ENCODE data around the gene CCDC137. TPM values are rescaled to one million over a fixed set of nuclear protein-coding genes. Genes with fewer than 3 reads are reported as not detected.

The CCDC137 gene
- total and polyA plus RNA-seq, 2 of the 13 experiments (the other 11 are each of a cell fraction or from before 2014, with no cell fraction given): 14.6 to 39.1 TPM

GRCh38 chr17:81666342-81667191, at the start of gene CCDC137, which contains the start of gene OXLD1 (continued):
- TF ChIP-seq REPIN1 (CRISPR knock-in tag; IDR thresholded peaks at IDR 0.05; ENCODE audit: borderline replicate concordance, low read depth): peak; percentile 70
- no peak; the same call in 1 of the 2 replicates for TF ChIP-seq ZBTB34 (CRISPR knock-in tag; IDR thresholded peaks at IDR 0.05)
- TF ChIP-seq TEAD2 (CRISPR knock-in tag; IDR thresholded peaks at IDR 0.05): no peak
- TF ChIP-seq, protein P1, sequence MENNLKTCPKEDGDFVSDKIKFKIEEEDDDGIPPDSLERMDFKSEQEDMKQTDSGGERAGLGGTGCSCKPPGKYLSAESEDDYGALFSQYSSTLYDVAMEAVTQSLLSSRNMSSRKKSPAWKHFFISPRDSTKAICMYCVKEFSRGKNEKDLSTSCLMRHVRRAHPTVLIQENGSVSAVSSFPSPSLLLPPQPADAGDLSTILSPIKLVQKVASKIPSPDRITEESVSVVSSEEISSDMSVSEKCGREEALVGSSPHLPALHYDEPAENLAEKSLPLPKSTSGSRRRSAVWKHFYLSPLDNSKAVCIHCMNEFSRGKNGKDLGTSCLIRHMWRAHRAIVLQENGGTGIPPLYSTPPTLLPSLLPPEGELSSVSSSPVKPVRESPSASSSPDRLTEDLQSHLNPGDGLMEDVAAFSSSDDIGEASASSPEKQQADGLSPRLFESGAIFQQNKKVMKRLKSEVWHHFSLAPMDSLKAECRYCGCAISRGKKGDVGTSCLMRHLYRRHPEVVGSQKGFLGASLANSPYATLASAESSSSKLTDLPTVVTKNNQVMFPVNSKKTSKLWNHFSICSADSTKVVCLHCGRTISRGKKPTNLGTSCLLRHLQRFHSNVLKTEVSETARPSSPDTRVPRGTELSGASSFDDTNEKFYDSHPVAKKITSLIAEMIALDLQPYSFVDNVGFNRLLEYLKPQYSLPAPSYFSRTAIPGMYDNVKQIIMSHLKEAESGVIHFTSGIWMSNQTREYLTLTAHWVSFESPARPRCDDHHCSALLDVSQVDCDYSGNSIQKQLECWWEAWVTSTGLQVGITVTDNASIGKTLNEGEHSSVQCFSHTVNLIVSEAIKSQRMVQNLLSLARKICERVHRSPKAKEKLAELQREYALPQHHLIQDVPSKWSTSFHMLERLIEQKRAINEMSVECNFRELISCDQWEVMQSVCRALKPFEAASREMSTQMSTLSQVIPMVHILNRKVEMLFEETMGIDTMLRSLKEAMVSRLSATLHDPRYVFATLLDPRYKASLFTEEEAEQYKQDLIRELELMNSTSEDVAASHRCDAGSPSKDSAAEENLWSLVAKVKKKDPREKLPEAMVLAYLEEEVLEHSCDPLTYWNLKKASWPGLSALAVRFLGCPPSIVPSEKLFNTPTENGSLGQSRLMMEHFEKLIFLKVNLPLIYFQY (CRISPR knock-in tag; IDR thresholded peaks at IDR 0.05; ENCODE audit: borderline replicate concordance): peak; percentile 66; the same call in 1 of the 2 replicates
- 0 out of 2 replicates have a peak, but pooled peaks have one; percentile 26 for TF ChIP-seq ZNF124 (CRISPR knock-in tag; IDR thresholded peaks at IDR 0.05)
- TF ChIP-seq ZNF691 (CRISPR knock-in tag; IDR thresholded peaks at IDR 0.05; ENCODE audit: borderline replicate concordance, low read depth): peak; percentile 15
- TF ChIP-seq RBFOX2 (IDR thresholded peaks at IDR 0.05; ENCODE audit: low read depth, low read length): peak; percentile 99
- TF ChIP-seq ZNF136 (CRISPR knock-in tag; IDR thresholded peaks at IDR 0.05; ENCODE audit: low read depth): peak; percentile 45; the same call in 1 of the 2 replicates
- TF ChIP-seq, protein P2, sequence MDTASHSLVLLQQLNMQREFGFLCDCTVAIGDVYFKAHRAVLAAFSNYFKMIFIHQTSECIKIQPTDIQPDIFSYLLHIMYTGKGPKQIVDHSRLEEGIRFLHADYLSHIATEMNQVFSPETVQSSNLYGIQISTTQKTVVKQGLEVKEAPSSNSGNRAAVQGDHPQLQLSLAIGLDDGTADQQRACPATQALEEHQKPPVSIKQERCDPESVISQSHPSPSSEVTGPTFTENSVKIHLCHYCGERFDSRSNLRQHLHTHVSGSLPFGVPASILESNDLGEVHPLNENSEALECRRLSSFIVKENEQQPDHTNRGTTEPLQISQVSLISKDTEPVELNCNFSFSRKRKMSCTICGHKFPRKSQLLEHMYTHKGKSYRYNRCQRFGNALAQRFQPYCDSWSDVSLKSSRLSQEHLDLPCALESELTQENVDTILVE (CRISPR knock-in tag; IDR thresholded peaks at IDR 0.05): no peak; the same call in none of the 2 replicates
- TF ChIP-seq HMG20A (CRISPR knock-in tag; IDR thresholded peaks at IDR 0.05; ENCODE audit: borderline replicate concordance): no peak
- no peak for TF ChIP-seq ATAD3A (CRISPR knock-in tag; IDR thresholded peaks at IDR 0.05)
- no peak for TF ChIP-seq IRX3 (CRISPR knock-in tag; IDR thresholded peaks at IDR 0.05; ENCODE audit: borderline replicate concordance, low read depth)
- no peak for TF ChIP-seq NFRKB (IDR thresholded peaks at IDR 0.05)
- TF ChIP-seq GPN1 (CRISPR knock-in tag; IDR thresholded peaks at IDR 0.05; ENCODE audit: borderline replicate concordance): peak; percentile 90; the same call in 1 of the 2 replicates
- TF ChIP-seq FOXK1 (CRISPR knock-in tag; IDR thresholded peaks at IDR 0.05; ENCODE audit: borderline replicate concordance, low read depth): peak; percentile 86; the same call in 1 of the 2 replicates
- peak; percentile 82 for TF ChIP-seq KDM5A (IDR thresholded peaks at IDR 0.05; ENCODE audit: borderline replicate concordance, low read length)
- peak; percentile 81 for TF ChIP-seq STAT5B (CRISPR knock-in tag; IDR thresholded peaks at IDR 0.05)
- TF ChIP-seq AKAP8 (CRISPR knock-in tag; IDR thresholded peaks at IDR 0.05): peak; percentile 23; the same call in 1 of the 2 replicates
- TF ChIP-seq, protein P3, sequence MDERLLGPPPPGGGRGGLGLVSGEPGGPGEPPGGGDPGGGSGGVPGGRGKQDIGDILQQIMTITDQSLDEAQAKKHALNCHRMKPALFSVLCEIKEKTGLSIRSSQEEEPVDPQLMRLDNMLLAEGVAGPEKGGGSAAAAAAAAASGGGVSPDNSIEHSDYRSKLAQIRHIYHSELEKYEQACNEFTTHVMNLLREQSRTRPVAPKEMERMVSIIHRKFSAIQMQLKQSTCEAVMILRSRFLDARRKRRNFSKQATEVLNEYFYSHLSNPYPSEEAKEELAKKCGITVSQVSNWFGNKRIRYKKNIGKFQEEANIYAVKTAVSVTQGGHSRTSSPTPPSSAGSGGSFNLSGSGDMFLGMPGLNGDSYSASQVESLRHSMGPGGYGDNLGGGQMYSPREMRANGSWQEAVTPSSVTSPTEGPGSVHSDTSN (CRISPR knock-in tag; IDR thresholded peaks at IDR 0.05): peak; percentile 100
- TF ChIP-seq GABPA (IDR thresholded peaks at IDR 0.05; ENCODE audit: low read depth, low read length): peak; percentile 94
- peak; percentile 94 for TF ChIP-seq GABPA (CRISPR knock-in tag; IDR thresholded peaks at IDR 0.05; ENCODE audit: low read depth)
